GM19324 (cell line): ENCODE results near the gene TMC6.
"Not testable (repeated sequence)": the region's sequence is repeated elsewhere in the genome, so short reads cannot be mapped to it uniquely, and the experiment has no call there.

Experiments used
- ATAC-seq: cut with Tn5 transposase; IDR thresholded peaks from one replicate; pipeline ENCODE4 v1.9.1; 2021; ENCODE audit warnings: mild to moderate bottlenecking, moderate library complexity; ENCODE audit not compliant: unreplicated experiment, low FRiP score

TMC6 gene, protein sequence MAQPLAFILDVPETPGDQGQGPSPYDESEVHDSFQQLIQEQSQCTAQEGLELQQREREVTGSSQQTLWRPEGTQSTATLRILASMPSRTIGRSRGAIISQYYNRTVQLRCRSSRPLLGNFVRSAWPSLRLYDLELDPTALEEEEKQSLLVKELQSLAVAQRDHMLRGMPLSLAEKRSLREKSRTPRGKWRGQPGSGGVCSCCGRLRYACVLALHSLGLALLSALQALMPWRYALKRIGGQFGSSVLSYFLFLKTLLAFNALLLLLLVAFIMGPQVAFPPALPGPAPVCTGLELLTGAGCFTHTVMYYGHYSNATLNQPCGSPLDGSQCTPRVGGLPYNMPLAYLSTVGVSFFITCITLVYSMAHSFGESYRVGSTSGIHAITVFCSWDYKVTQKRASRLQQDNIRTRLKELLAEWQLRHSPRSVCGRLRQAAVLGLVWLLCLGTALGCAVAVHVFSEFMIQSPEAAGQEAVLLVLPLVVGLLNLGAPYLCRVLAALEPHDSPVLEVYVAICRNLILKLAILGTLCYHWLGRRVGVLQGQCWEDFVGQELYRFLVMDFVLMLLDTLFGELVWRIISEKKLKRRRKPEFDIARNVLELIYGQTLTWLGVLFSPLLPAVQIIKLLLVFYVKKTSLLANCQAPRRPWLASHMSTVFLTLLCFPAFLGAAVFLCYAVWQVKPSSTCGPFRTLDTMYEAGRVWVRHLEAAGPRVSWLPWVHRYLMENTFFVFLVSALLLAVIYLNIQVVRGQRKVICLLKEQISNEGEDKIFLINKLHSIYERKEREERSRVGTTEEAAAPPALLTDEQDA

DNA sequence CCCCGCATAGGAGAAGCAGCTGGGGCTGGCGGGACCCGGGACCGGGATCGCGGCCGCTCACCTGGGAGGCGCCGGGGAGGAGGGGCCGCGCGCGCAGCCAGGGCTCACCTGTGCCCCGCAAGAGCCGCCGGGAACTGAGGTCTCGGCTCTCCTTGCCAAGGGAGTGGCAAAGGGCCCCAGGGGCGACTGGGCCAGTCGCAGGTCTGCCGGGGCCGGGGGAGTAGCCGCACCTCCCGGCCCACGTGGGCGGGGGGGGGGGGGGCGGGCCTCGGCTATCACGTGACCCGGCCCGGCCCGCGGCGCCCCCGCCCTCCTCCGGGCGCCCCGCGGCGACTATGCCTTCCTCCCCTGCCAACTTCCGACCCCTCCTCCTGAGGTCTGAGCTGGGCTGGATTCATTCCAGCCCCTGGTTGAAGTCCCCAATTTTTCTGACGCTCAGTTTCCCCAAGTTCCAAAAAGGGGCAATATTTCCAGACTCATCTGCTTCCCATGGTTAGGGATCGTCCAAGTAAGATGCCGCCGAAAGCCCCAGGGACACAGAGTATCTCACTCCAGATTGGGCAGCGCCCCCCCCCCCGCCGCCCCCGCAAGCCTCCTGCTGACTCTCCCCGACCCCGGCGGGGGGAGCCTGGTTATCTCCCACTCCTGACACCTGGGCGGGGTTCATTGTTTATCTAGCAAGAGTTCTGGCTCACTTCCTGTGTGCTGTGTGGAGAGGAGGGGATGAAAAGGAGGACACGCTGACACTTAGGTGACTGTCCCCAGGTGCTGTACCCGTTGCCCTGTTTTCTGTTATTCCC, at the start of gene TMC6:
TSS of gene TMC6 (minus strand) at position 205 of the 800 bp plus-strand sequence. CDS start 1,923 bp downstream, outside the sequence.
- ATAC-seq: peak; percentile 30

DNA sequence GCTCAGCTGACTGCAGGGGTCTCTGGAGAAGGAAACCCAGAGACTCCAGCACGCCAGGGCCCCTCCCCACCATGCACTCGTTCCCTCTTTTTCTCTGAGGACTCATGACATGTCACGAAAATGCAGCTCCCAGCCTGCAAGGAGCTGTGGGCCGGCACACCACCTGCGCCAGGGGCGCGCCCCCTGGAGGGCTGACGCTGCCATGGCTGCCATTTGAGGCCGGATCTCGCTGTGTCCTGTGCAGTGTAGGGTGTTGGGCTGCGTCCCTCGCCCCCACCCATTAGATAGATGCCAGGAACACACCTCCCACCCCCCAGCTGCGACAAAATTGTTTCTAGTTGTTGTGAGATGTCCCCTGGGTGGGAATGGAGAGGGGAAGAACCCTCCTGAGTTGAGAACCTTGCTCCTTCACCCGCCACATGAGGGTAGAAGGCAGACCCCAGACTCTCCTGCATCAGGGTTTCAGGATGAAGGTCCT, 48.0 kb upstream of the TMC6 start:
- ATAC-seq: no peak

DNA sequence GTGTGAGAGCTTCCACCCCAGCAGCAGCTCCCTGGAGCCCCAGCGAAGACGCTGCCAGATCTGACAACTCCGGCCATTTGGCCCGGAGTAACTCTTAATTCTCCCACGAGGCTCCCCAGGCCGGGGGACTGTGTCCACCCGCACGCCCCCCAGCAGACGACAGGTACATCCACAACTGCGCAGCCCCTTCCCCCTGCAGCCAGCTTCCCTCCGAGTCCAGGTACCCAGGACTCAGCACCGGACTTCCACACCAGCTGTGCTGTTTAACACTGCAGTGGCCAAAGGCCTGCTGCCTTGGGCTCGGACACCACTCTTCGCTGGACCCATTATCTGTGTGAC, 47.1 kb upstream of the TMC6 start:
- ATAC-seq: no peak

DNA sequence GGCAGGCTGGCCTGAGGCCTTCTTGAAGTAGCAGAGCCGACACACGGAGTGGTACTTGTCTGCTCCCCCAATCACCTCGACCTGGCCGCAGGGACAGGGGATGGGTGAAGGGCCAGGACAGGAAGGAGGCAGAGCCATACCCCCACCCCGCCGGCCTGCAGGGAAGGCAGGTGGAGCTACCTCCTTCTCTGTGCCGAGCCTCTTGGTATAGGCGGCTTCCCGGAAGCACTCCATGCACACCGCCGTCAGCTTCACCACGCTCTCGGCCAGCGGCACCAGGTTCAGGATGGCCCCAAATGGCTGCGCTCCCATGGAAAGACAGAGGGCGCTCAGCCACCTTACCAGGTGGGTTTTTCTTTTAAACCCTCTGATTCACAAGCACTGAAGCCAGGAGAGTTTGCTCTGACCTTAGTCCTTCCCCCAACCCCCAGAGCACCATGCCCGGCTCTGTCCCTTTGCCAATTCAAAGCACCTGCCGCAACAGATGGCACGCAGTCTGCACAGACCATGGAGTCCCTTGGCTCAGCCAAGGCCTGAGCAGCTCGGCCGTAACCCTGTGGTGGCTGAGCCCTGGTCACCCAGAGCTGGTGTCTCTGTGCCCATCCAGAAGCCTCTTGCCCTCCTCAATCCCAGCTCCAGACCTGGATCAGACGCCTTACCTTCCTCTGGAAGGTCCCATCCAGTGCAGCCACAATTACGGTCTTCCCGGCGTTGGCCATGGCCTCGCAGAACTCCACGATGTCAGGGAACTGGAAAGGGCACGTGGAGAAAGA, 46.5 kb upstream of the TMC6 start:
- no peak for ATAC-seq

DNA sequence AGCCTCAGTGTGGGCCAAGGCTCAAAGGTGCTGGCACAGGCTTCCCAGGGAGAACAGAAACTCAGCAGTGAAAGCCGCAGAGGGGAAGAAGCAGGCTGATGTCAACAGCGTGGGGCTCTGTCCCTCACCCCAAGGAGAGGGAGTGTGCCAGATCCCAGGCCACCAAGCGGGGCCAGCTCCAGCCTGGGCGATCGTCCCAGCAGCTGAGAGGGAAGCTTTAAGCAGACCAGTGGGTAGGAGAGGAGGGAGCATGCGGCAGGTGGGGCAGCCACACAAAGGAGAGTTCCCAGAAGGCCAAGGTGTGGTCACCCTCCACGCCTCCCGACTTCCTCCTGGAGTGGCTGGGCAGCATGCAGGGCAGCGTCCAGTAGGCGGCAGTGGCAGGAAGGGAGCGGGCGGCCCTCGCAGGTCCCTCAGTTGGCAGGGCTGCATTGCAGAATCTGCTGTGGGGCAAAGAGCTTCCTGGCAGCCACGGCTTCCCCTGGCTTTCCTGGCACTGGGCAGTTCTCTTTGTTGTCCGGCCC, 45.9 kb upstream of the TMC6 start:
- ATAC-seq: no peak

DNA sequence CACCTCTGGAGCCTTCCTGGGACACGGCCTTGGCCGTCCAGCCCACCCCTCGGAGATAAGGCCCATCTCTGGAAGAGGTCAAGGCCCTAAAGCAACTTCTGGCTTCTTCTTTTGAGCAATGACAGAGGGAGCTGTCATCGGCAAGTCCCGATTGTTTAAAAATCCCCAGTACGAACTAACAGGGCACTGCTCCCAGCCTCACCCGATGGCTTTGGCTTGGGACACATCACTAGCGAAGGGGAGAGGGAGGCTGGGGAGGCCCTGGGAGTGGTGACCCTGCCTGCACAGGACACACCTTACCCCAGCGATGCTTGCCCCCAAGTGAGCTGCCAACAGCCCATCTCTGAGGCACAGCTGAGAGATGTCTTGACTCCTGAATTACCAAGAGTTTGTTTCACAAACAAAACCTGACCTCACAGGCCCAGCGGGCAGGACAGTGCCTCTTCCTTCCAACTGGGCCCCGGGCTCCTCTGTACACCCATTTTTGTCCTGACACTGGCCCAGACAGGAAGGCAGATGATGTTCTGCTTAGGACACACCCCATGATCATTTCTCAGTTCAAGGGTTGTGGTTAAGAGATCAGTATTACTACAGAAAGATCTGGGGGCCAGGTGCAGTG, 44.7 kb upstream of the TMC6 start:
- ATAC-seq: no peak

DNA sequence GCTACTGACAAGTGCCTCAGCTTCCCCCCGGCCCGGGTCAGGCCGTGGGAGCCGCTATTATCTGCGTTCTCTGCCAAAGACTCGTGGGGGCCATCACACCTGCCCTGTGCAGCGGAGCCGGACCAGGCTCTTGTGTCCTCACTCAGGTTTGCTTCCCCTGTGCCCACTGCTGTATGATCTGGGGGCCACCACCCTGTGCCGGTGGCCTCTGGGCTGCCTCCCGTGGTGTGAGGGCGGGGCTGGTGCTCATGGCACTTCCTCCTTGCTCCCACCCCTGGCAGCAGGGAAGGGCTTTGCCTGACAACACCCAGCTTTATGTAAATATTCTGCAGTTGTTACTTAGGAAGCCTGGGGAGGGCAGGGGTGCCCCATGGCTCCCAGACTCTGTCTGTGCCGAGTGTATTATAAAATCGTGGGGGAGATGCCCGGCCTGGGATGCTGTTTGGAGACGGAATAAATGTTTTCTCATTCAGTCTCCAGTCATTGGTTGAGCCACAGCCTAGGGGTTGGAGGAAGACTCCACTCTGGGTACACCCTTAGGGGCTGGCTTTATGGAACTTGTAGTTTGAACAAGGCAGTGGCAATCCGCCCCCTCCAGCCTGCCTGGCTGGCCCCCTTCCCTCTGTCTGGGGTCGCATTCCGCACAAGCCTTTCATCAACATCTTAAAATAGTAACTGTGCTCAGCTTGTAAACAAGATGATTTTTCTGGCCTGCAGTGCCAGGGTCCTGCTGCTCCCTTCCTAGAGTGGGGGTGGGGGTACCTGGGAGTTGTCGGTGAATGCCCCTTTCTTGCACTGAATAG, 43.9 kb upstream of the TMC6 start:
- ATAC-seq: no peak

DNA sequence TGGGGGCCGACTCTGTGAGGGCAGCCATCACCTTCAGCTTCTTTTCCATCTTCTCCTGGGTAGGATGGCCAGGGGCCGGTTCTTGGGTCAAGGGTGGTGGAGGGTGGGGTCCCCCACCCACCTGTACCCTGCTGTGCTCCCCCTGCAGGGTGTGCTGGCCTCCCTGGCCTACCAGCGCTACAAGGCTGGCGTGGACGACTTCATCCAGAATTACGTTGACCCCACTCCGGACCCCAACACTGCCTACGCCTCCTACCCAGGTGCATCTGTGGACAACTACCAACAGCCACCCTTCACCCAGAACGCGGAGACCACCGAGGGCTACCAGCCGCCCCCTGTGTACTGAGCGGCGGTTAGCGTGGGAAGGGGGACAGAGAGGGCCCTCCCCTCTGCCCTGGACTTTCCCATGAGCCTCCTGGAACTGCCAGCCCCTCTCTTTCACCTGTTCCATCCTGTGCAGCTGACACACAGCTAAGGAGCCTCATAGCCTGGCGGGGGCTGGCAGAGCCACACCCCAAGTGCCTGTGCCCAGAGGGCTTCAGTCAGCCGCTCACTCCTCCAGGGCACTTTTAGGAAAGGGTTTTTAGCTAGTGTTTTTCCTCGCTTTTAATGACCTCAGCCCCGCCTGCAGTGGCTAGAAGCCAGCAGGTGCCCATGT, 43.2 kb upstream of the TMC6 start:
- ATAC-seq: not testable (repeated sequence)

DNA sequence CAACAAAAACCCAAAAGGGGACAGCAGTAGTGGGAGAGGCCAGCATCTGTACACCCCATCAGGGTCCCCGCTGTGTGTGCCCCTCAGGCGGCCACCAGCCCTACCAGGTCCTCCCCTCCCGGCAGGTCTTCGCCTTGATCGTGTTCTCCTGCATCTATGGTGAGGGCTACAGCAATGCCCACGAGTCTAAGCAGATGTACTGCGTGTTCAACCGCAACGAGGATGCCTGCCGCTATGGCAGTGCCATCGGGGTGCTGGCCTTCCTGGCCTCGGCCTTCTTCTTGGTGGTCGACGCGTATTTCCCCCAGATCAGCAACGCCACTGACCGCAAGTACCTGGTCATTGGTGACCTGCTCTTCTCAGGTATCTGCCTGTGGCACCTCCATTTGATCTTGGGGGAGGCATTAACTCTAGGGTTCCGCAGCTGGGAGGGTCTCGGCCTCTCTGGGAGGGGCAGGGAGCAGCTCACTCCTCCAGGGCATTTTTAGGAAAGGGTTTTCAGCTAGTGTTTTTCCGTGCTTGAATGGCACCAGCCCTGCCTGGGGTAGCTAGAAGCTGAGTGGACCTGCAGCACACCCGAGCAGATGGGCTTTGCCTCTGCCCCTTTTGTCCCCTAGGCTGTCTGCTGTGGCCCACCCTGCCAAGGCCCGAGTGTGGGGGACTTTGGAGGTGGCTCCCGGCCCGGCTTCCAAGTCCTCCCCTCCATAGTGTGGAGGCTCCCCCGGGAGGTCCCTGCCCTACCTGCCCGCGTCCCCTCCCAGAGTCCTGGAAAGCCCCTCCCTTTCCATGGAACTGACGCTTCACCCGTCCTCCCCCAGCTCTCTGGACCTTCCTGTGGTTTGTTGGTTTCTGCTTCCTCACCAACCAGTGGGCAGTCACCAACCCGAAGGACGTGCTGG, 42.4 kb upstream of the TMC6 start:
- no peak for ATAC-seq

DNA sequence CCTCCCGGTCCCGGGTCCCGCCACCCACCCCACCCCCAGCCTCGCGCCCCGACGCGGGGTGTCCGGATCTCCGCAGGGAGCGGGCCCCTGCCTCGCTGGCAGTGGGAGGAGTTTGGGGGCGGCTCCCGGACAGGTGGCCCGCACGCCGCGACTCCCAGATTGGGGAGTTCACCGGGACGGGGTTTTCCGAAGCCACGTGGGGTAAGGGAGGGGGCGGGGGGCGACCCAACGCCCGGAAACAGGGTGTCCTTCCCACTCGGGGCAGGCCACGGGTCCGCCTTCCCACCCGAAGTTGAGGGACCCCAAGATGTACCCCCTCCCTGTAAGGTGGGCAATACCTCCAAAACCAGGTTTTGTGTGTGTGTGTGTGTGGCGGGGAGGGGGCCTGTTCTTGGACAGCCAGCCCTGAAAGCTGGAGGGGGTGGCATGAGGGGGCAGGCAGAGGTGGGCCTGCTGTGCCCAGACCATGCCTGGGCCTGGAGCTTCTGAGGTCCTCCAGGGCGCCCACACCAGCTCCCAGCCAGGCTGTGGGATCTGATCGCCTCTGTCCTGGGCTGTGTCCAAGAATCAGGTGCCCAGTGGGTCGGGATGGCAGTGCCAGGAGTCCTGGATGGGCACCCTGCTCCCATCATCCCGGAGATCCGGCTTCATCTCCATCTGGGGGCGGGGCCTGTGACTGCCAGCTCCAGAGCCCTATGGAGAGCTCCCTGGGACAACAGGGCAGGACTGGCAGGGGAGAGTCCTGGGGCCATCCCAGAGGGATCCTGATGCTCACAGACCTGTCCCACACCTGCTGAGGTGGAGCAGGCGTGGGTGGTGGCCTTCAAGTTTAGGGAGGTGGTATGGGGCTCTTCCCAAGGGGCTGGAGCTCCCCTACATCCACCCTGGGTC, 40.6 kb upstream of the TMC6 start:
- peak; percentile 8 for ATAC-seq

DNA sequence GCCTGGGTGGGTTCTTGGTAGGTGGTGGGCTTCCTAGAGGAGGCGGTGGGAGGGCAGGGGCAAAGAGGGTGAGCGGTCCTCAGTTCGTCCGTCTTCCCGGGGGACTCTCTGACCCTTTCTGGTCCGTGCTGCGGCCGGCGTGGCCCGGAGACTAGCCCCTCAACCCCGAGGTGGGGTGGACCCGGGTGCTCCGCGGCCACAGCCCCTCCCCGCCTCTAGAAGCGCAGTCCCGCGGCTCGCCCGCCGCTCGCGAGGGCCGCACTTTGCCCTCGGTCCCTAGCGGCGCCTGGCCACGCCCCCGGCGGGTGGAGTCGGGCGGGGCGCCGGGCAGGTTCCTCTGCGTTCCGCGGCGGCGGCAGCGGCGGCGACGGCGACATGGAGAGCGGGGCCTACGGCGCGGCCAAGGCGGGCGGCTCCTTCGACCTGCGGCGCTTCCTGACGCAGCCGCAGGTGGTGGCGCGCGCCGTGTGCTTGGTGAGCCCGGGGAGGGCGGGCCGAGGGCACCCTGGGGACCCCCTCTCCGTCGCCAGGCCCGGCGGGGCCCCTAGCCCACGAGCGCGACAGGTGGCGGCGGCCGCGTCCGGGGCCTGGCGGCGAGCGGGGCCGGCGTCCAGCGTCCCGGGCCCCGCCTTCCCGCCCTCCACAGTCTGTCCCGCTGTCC, 39.8 kb upstream of the TMC6 start, which contains the start of gene SYNGR2:
TSS of gene SYNGR2 (plus strand) at position 340 of the 661 bp plus-strand sequence. CDS start at position 376, 36 bp downstream.
- peak; percentile 62 for ATAC-seq

DNA sequence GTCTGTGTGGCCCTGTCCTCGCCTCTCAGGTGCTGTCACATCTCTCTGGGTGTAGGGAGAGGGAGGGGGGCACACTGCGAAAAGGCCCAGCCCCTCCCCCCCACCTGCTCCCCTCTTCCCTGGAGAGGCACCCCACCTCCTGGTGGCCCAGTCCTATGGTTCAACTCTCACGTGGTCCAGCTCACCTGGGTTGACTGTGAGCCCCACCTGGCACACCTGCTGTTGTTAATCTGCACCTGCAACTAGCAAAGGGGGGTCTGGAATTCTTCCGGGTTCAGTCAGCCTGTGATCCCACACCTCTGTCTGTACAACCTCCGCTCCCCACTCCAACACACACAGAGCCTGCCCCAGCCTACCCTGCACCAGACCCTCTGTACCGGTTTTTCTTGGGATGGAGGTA, 37.9 kb upstream of the TMC6 start:
- ATAC-seq: no peak

DNA sequence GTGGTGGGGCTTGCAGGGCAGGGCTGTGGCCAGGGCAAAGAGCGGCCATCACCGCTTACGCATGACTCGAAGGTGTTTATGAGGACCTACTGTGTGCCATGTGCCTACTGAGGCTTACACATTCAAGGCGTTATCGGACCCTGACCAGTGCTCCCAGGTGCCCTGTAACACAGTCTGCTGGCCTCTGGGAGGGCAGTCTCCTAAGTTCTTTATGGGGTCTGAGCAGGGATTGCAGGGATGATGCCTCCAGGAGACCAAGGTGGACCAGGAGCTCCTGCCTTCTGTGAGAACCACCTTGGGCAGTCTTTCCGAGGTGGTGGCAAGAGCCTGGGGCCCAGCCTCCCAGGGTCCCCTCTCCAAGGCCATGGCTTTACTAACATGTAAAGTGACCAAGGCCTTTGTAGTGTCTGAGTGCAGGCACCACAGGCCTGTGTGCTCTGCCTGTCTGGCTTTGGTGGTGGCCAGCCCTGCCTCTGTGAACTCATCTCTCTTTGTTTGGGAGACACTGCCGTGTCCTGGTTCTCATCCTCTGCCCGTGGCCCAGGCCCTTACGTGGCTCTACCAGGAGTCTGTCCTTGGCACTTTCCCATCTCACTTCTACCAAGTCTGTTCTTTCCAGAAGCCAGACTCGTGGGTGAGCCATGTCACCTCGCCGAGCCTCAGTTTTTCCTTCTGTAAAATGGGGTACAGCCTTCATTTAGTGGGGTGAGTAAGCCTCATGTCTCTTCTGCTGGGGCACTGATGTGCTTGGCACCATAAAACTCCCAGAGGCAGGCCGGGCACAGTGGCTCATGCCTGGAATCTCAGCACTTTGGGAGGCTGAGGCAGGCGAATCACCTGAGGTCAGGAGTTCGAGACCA, 36.4 kb upstream of the TMC6 start:
- ATAC-seq: no peak

DNA sequence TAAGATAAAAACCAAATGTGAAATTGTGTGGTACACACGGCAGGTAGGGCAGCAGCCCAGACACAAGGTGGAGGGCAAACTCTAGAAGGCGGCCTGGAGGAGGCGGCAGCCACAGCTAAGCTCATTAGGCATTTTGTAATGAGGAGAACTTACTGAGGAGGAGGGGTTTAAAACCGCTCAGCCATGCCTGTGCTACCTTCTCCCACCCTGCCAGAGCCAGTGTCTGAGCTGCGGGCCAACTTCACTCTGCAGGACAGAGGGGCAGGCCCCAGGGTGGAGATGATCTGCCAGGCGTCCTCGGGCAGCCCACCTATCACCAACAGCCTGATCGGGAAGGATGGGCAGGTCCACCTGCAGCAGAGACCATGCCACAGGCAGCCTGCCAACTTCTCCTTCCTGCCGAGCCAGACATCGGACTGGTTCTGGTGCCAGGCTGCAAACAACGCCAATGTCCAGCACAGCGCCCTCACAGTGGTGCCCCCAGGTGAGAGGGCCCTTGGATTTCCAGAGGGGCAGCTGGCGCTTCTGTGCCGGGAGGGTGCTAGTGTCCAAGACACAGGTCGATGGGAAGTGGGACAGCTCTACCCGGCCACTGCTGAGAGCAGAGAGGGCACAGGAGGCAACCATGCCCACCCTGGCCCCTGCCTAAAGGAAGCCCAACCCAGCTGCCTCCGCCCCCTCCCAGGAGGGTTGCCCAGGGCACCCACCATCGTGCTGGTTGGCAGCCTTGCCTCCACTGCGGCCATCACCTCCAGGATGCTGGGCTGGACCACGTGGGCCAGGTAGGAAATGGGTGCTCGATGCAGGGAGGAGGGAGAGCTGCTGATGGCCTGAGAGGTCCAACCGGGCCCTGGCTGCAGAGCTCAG, 35.6 kb upstream of the TMC6 start:
- no peak for ATAC-seq
